ENCODE measurements around the gene CTNND2.
A peak's percentile ranks its signal among the peaks of the same experiment; 100 is the strongest.

The CTNND2 gene

GRCh38 chr5:11904265-11904906 lies at the start of gene CTNND2:
Gene CTNND2, minus strand, starts transcription at chr5:11904446. Its CDS starts 593 bp downstream, at chr5:11903853.
- DNase-seq = peak; percentile 71

- DNase-seq = no peak
Measured at GRCh38 chr5:11946317-11946716, 42.1 kb upstream of the CTNND2 start.

GRCh38 chr5:11941566-11941965 lies 37.3 kb upstream of the CTNND2 start:
- DNase-seq = no peak

GRCh38 chr5:11931638-11932037 lies 27.4 kb upstream of the CTNND2 start:
- DNase-seq = no peak

GRCh38 chr5:11928909-11929308 lies 24.7 kb upstream of the CTNND2 start:
- DNase-seq = no peak

- no peak for DNase-seq
Measured at GRCh38 chr5:11925701-11926100, 21.5 kb upstream of the CTNND2 start.

GRCh38 chr5:11922394-11922793 lies 18.1 kb upstream of the CTNND2 start:
- DNase-seq = no peak

GRCh38 chr5:11918463-11919045 lies 14.3 kb upstream of the CTNND2 start:
- no peak for DNase-seq

- DNase-seq = no peak
Measured at GRCh38 chr5:11909471-11909870, 5.2 kb upstream of the CTNND2 start.

GRCh38 chr5:11906497-11906896 lies 2.3 kb upstream of the CTNND2 start:
- DNase-seq = no peak

- no peak for DNase-seq
Measured at GRCh38 chr5:11905206-11905605, 960 bp upstream of the CTNND2 start.

GRCh38 chr5:11903614-11904264 lies 507 bp downstream of the CTNND2 start:
- DNase-seq = peak; percentile 46

GRCh38 chr5:11903121-11903613 lies 1.1 kb downstream of the CTNND2 start:
- DNase-seq = no peak

- DNase-seq = no peak
Measured at GRCh38 chr5:11902201-11902619, 2.0 kb downstream of the CTNND2 start.

GRCh38 chr5:11898787-11899186 lies 5.5 kb downstream of the CTNND2 start:
- no peak for DNase-seq

- DNase-seq = no peak
Measured at GRCh38 chr5:11897781-11898180, 6.5 kb downstream of the CTNND2 start.

GRCh38 chr5:11894992-11895391 lies 9.3 kb downstream of the CTNND2 start:
- no peak for DNase-seq

- DNase-seq = no peak
Measured at GRCh38 chr5:11892832-11893231, 11.4 kb downstream of the CTNND2 start.

GRCh38 chr5:11890777-11891176 lies 13.5 kb downstream of the CTNND2 start:
- no peak for DNase-seq

GRCh38 chr5:11888221-11888620 lies 16.0 kb downstream of the CTNND2 start:
- DNase-seq = no peak

GRCh38 chr5:11878814-11879213 lies 25.4 kb downstream of the CTNND2 start:
- no peak for DNase-seq

- no peak for DNase-seq
Measured at GRCh38 chr5:11873587-11873986, 30.7 kb downstream of the CTNND2 start.

GRCh38 chr5:11869203-11869602 lies 35.0 kb downstream of the CTNND2 start:
- DNase-seq = no peak

GRCh38 chr5:11863911-11864310 lies 40.3 kb downstream of the CTNND2 start:
- DNase-seq = no peak
